GM19452 (cell line): ENCODE results near the gene GPC3.
"Not testable (repeated sequence)": the region's sequence is repeated elsewhere in the genome, so short reads cannot be mapped to it uniquely, and the experiment has no call there.

Experiments
- ATAC-seq: cut with Tn5 transposase; IDR thresholded peaks from one replicate; pipeline ENCODE4 v1.9.1; 2021; ENCODE audit not compliant: unreplicated experiment

Gene GPC3

DNA sequence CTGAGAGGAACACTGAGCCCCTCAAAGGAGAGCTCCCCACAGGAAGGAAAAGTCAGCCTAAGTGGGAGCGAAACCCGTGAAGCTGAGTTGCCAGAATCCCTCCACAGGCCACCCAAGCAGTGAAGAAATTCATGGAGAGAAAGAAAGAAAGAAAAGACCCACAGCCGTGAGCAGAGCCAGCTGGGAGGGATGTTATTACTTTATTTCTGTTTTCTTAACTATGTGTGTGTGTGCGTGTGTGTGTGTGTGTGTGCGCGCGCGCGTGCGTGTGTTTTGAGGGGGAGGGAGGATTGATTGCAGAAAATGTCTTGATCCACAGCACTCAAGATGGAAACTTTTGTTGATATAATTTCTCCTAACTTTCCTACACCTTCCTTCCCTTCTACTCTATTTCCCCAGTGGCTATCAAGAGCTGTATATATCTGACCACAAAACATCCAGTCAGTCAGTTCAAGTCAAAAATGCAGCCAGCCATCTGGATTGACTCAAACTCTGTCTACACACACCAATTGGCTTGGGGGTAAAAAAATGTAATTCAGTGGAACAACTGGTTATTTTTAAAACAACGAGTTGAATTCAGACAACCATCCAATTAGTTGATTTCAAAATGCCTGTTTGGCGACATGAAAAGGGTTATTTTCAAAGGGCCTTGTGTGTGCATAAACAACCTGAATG lies 13.8 kb upstream of the GPC3 start:
- no peak for ATAC-seq

GRCh38 chrX:133995759-133996158 lies 10.4 kb upstream of the GPC3 start:
- no peak for ATAC-seq

GRCh38 chrX:133994576-133994975 lies 9.2 kb upstream of the GPC3 start:
- no peak for ATAC-seq

- no peak for ATAC-seq
Observed at GRCh38 chrX:133992882-133993281, 7.5 kb upstream of the GPC3 start.

- no peak for ATAC-seq
Observed at GRCh38 chrX:133991814-133992213, 6.4 kb upstream of the GPC3 start.

DNA sequence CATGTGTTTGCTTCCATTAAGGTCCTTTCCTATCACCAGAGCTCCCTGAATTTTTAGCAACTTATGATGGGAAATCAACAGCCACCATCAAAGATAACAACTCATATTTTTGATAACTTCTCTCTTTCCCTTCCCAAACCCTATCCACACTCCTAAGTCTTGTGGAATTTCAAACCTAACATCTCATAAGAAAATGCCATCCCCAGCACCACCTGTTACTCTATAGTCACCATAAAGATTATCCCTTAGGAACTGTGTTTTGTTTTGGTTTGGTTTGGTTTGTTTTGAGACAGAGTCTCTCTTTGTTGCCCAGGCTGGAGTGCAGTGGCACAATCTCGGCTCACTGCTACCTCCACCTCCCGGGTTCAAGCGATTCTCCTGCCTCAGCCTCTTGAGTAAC lies 5.7 kb upstream of the GPC3 start:
- not testable (repeated sequence) for ATAC-seq

GRCh38 chrX:133989993-133990392 lies 4.6 kb upstream of the GPC3 start:
- no peak for ATAC-seq

DNA sequence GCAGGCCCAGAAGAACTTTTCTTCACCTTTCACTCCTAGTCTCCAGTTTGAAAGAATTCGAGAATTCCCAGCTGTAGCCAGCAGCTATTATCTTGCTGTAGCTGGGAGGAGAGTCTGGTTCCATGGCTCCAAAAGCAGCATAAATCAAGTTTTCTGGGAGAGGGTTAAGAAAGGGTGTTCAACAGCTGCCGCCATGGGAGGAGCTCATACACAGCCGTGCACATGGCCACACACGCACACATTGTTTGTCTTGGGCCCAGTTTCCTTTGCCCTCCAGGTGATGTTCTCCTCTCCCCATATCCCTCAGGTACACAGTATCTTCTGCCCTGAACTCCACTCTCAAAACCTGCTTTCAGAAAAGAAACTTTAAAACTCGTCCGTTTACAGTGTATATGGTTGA lies 4.1 kb upstream of the GPC3 start:
- ATAC-seq: no peak

- no peak for ATAC-seq
Observed at GRCh38 chrX:133988010-133988409, 2.6 kb upstream of the GPC3 start.

GRCh38 chrX:133987188-133987587 lies 1.8 kb upstream of the GPC3 start:
- ATAC-seq: no peak

GRCh38 chrX:133985967-133986683 lies 731 bp upstream of the GPC3 start:
- ATAC-seq: no peak

DNA sequence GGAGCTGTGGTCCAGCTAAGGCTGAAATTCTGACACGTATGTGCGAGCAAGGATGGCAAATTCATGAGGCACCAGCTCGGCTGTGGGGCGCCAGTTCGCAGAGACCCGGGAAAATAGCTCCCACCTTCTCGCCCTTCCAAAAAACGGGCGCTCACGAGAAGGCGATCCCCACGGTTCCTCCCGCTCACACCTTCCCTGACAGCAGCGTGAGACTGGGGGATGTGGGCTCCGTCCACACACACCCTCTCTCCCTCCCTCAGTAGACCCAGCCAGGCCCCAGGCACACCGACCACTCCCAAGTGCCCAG lies 584 bp downstream of the GPC3 start:
- no peak for ATAC-seq

DNA sequence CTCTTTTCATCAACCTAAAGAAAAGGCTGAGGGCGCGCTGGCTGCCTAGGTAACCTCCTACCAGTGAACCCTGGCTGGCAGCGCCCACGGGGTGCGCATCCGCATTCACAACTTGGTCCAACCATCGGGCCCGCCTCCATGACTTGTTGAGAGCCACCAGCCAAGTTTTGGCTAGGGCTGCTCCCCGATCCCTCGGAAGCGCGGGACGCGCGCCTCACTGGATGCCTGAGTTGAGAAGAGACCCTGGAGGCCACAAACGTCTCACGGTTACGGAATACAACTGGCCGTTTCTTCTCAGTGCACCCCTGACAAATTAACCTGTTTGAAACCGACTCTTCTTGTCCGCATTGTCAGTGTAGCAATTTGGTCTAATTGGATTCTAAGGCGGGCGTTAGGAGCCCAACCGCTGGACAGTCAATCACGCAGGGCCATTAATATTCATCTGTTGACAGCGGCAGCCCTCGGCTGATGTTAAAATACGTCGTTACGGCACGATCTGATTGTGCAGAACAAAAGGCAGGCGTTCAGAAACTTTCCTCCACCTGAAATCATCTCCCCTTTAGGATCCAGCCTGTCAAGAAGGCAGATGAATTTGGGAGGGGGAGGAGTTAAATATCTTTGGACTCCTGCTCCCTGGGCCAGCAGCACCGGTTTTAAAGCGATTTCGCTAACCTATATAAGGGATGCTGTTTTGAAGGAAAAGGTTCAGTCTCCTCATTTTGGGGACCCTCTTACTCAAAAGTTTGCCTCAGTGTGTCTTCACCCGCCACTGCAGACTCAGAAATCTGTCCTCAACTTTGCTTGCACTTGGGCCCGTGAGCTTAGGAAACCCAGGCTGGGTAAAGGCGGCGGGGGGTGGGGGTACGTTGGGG lies 1.2 kb downstream of the GPC3 start:
- no peak for ATAC-seq

GRCh38 chrX:133983256-133983973 lies 2.0 kb downstream of the GPC3 start:
- ATAC-seq: no peak

DNA sequence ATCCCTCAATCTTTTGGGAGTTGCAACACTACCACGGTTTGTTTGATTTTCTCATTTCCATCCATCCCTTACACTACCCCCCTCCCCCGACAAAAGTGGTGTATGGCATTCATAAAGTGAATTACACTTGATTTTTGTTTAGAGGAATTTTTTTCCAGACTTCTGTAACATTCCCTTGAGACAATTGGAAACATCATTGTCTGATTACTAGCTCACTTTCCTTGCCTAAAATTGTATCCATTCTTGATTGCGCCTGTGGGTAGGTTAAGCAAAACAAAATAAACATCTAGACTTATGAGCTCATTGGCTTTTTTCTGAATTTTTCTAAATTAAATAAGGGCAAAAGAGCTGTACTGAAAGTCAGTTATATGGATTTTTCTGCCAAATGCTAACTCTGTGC lies 3.5 kb downstream of the GPC3 start:
- no peak for ATAC-seq

GRCh38 chrX:133980832-133981588 lies 4.4 kb downstream of the GPC3 start:
- ATAC-seq: no peak

DNA sequence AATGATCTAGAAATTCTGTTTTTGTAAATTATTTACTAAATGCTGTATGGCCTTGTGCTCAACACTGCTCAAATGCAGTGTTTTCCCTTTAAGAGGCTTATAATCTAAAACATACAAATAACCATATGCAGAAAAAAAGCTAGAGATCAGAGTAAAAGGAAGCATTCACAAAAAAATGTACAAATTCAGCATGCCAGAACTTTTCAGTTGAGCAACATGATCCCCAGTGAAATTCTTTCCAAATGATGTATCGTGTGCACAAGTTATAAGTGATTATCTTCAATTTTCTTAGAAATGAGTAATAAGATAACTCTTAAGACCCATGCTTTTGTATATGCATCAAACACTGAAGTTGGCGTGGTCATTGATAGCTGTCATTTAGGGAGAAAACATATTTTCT lies 5.0 kb downstream of the GPC3 start:
- no peak for ATAC-seq

DNA sequence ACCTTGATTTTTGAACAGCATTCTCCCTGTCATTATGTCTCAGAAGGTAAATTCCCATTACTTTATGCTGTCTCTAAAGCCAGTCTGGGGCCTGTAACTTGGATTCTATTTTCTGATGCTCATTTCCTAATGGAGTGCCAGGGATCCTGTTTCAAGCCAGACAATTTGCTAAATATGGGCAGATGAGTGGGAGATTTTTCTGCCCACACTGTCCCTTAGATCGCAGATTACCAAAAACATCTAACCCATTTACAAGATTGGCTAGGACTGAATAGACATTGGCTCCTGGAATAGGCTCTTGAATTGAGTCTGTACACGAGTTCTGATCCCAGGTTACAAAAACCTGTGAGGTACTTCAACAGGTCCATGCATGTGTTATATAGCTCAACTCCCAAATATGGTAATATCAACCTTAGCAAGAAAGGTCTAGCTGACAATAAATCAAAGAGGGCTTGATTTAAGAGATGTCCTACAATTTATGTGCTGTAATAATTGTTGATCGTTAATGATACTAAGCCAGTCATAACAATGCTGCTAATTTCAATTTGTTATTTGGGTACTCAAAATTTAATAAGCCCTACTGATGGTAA lies 5.7 kb downstream of the GPC3 start:
- no peak for ATAC-seq

- ATAC-seq: no peak
Observed at GRCh38 chrX:133973704-133974103, 11.7 kb downstream of the GPC3 start.

- no peak for ATAC-seq
Observed at GRCh38 chrX:133972916-133973315, 12.5 kb downstream of the GPC3 start.
